ENCODE data around the gene ZNF622.
"Not testable (repeated sequence)": the region's sequence is repeated elsewhere in the genome, so short reads cannot be mapped to it uniquely, and the experiment has no call there.

The ZNF622 gene

GRCh38 chr5:16436065-16436682, 29.4 kb downstream of the ZNF622 start:
- not testable (repeated sequence) for H2AFZ ChIP-seq (ENCODE audit: insufficient read depth, low read length, poor library complexity); H3K79me2 ChIP-seq (ENCODE audit: control insufficient read depth, insufficient read depth, low read length, poor library complexity); H4K8ac ChIP-seq (ENCODE audit: low read depth, low read length); H3K27ac ChIP-seq (ENCODE audit: low read depth, low read length); H3K9me3 ChIP-seq (ENCODE audit: insufficient read depth, low read depth, low read length); H2BK12ac ChIP-seq (ENCODE audit: low read length); H3K4me1 ChIP-seq (ENCODE audit: control insufficient read depth in 1 of 2, insufficient read depth in 2 of 2, low read length in 2 of 2); H3K4me3 ChIP-seq (ENCODE audit: low read depth, low read length); H4K12ac ChIP-seq (ENCODE audit: low read depth, low read length); H3K36me3 ChIP-seq (ENCODE audit: control insufficient read depth in 1 of 2, insufficient read depth in 2 of 2, low read length in 2 of 2); H2AK5ac ChIP-seq (ENCODE audit: low read length); H3K4ac ChIP-seq (ENCODE audit: low read depth, low read length); H4K91ac ChIP-seq (ENCODE audit: low read depth, low read length); H3K79me1 ChIP-seq (ENCODE audit: low read length); H2BK120ac ChIP-seq (ENCODE audit: insufficient read depth, low read length, poor library complexity); H3K14ac ChIP-seq (ENCODE audit: low read length); H3K9ac ChIP-seq (ENCODE audit: low read length); H3K18ac ChIP-seq (ENCODE audit: low read length); H3K23ac ChIP-seq (ENCODE audit: low read length); H3K27me3 ChIP-seq (ENCODE audit: insufficient read depth, low read length); DNase-seq; H2BK5ac ChIP-seq (ENCODE audit: low read depth, low read length, poor library complexity); H3K4me2 ChIP-seq (ENCODE audit: low read length)
- WGBS (ENCODE audit: extremely low coverage, insufficient coverage, insufficient read length), result no CpG with 5 or more reads among the region's 28 CpGs

- Histone ChIP-seq H2AFZ (ENCODE audit: insufficient read depth, low read length, poor library complexity) (no peak overlapping the region), H4K8ac (ENCODE audit: low read depth, low read length) (no peak overlapping the region), H3K4ac (ENCODE audit: low read depth, low read length) (no peak overlapping the region), H3K23ac (ENCODE audit: low read length) (no peak overlapping the region), H3K27ac (ENCODE audit: low read depth, low read length) (no peak overlapping the region), H2BK5ac (ENCODE audit: low read depth, low read length, poor library complexity) (no peak overlapping the region), H3K27me3 (ENCODE audit: insufficient read depth, low read length) (no peaks in the 10 kb centered on the region), H3K9ac (ENCODE audit: low read length) (no peak overlapping the region), H3K36me3 (ENCODE audit: control insufficient read depth in 1 of 2, insufficient read depth in 2 of 2, low read length in 2 of 2) (no peaks in the 10 kb centered on the region), H3K4me3 (ENCODE audit: low read depth, low read length) (no peak overlapping the region), H3K14ac (ENCODE audit: low read length) (no peak overlapping the region), H3K9me3 (ENCODE audit: insufficient read depth, low read depth, low read length) (no peaks in the 10 kb centered on the region), H2BK12ac (ENCODE audit: low read length) (no peak overlapping the region), H3K79me1 (ENCODE audit: low read length) (no peaks in the 10 kb centered on the region), H3K18ac (ENCODE audit: low read length) (no peak overlapping the region), H4K12ac (ENCODE audit: low read depth, low read length) (no peak overlapping the region), H2BK120ac (ENCODE audit: insufficient read depth, low read length, poor library complexity) (no peak overlapping the region), H4K91ac (ENCODE audit: low read depth, low read length) (no peak overlapping the region), H3K4me1 (ENCODE audit: control insufficient read depth in 1 of 2, insufficient read depth in 2 of 2, low read length in 2 of 2) (no peaks in the 10 kb centered on the region), H3K4me2 (ENCODE audit: low read length) (no peak overlapping the region), H3K79me2 (ENCODE audit: control insufficient read depth, insufficient read depth, low read length, poor library complexity) (no peaks in the 10 kb centered on the region), H2AK5ac (ENCODE audit: low read length) (no peak overlapping the region)
- WGBS (ENCODE audit: extremely low coverage, insufficient coverage, insufficient read length), result no CpG with 5 or more reads among the region's 2 CpGs
- no peak for DNase-seq
These were observed 34.1 kb downstream of the ZNF622 start for GRCh38 chr5:16431490-16431889.

- Histone ChIP-seq H3K79me2 (ENCODE audit: control insufficient read depth, insufficient read depth, low read length, poor library complexity) (no peaks in the 10 kb centered on the region), H3K27ac (ENCODE audit: low read depth, low read length) (no peak overlapping the region), H3K79me1 (ENCODE audit: low read length) (no peaks in the 10 kb centered on the region), H3K4ac (ENCODE audit: low read depth, low read length) (no peak overlapping the region), H2BK12ac (ENCODE audit: low read length) (no peak overlapping the region), H3K4me2 (ENCODE audit: low read length) (no peak overlapping the region), H3K9me3 (ENCODE audit: insufficient read depth, low read depth, low read length) (no peaks in the 10 kb centered on the region), H4K91ac (ENCODE audit: low read depth, low read length) (no peak overlapping the region), H2AK5ac (ENCODE audit: low read length) (no peak overlapping the region), H3K27me3 (ENCODE audit: insufficient read depth, low read length) (no peaks in the 10 kb centered on the region), H4K8ac (ENCODE audit: low read depth, low read length) (no peak overlapping the region), H3K4me1 (ENCODE audit: control insufficient read depth in 1 of 2, insufficient read depth in 2 of 2, low read length in 2 of 2) (no peaks in the 10 kb centered on the region), H3K9ac (ENCODE audit: low read length) (no peak overlapping the region), H3K18ac (ENCODE audit: low read length) (no peak overlapping the region), H2AFZ (ENCODE audit: insufficient read depth, low read length, poor library complexity) (no peak overlapping the region), H2BK120ac (ENCODE audit: insufficient read depth, low read length, poor library complexity) (no peak overlapping the region), H3K36me3 (ENCODE audit: control insufficient read depth in 1 of 2, insufficient read depth in 2 of 2, low read length in 2 of 2) (no peaks in the 10 kb centered on the region), H3K23ac (ENCODE audit: low read length) (no peak overlapping the region), H3K14ac (ENCODE audit: low read length) (no peak overlapping the region), H2BK5ac (ENCODE audit: low read depth, low read length, poor library complexity) (no peak overlapping the region), H3K4me3 (ENCODE audit: low read depth, low read length) (no peak overlapping the region), H4K12ac (ENCODE audit: low read depth, low read length) (no peak overlapping the region)
- peak in 1 of 2 donors; percentile 10 for DNase-seq
- no CpG with 5 or more reads among the region's 7 CpGs for WGBS (ENCODE audit: extremely low coverage, insufficient coverage, insufficient read length)
These were observed 35.1 kb downstream of the ZNF622 start for GRCh38 chr5:16430349-16431089.

GRCh38 chr5:16428359-16428758, 37.2 kb downstream of the ZNF622 start:
- H3K36me3 ChIP-seq (ENCODE audit: control insufficient read depth in 1 of 2, insufficient read depth in 2 of 2, low read length in 2 of 2), result no peaks in the 10 kb centered on the region
- no peak overlapping the region for H2BK12ac ChIP-seq (ENCODE audit: low read length)
- H3K9ac ChIP-seq (ENCODE audit: low read length), result no peak overlapping the region
- H3K27me3 ChIP-seq (ENCODE audit: insufficient read depth, low read length), result no peaks in the 10 kb centered on the region
- H2AFZ ChIP-seq (ENCODE audit: insufficient read depth, low read length, poor library complexity), result no peak overlapping the region
- H3K4ac ChIP-seq (ENCODE audit: low read depth, low read length), result no peak overlapping the region
- H2AK5ac ChIP-seq (ENCODE audit: low read length), result no peak overlapping the region
- no peaks in the 10 kb centered on the region for H3K79me2 ChIP-seq (ENCODE audit: control insufficient read depth, insufficient read depth, low read length, poor library complexity)
- H3K18ac ChIP-seq (ENCODE audit: low read length), result no peak overlapping the region
- no peaks in the 10 kb centered on the region for H3K4me1 ChIP-seq (ENCODE audit: control insufficient read depth in 1 of 2, insufficient read depth in 2 of 2, low read length in 2 of 2)
- no peak overlapping the region for H4K91ac ChIP-seq (ENCODE audit: low read depth, low read length)
- no peak overlapping the region for H3K23ac ChIP-seq (ENCODE audit: low read length)
- H4K12ac ChIP-seq (ENCODE audit: low read depth, low read length), result no peak overlapping the region
- H2BK5ac ChIP-seq (ENCODE audit: low read depth, low read length, poor library complexity), result no peak overlapping the region
- H2BK120ac ChIP-seq (ENCODE audit: insufficient read depth, low read length, poor library complexity), result no peak overlapping the region
- no peaks in the 10 kb centered on the region for H3K79me1 ChIP-seq (ENCODE audit: low read length)
- no peak overlapping the region for H3K4me2 ChIP-seq (ENCODE audit: low read length)
- H3K14ac ChIP-seq (ENCODE audit: low read length), result no peak overlapping the region
- H4K8ac ChIP-seq (ENCODE audit: low read depth, low read length), result no peak overlapping the region
- no peak overlapping the region for H3K27ac ChIP-seq (ENCODE audit: low read depth, low read length)
- DNase-seq, result no peak
- H3K9me3 ChIP-seq (ENCODE audit: insufficient read depth, low read depth, low read length), result no peaks in the 10 kb centered on the region
- WGBS (ENCODE audit: extremely low coverage, insufficient coverage, insufficient read length), result no CpG with 5 or more reads among the region's 4 CpGs
- H3K4me3 ChIP-seq (ENCODE audit: low read depth, low read length), result no peak overlapping the region
